ENCODE results near the gene AKR1E2.

Gene AKR1E2

DNA sequence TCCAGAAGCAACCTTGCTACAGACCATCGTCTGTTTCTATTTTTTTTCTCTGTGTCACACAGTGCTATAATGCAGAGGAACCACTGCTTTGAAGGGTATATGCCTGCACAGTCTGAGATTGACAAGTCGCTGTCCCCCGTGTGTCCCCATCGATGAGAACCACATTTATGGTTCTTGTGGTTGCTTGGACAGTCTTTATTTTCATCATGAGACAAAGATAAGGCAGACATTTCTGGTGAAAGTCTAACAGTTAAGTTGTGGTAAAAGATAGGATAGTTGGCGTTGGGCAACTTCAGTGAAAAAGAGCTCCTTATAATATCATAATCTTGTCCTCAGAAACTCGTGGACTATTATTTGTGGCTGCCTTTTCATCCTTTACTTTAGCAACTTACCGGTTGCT is 6.3 kb upstream of the AKR1E2 start:
- no peak overlapping the region for H3K4me3 ChIP-seq (ENCODE audit: low read depth, low read length)
- ChIA-PET POLR2A (no interaction called here), CTCF (interaction anchor here (0.6 to 8.3 kb wide), 7 partner anchors 9 to 614 kb away, joined by 3 to 48 read pairs (median 3); no protein-coding TSS in a partner anchor)
- no peak for DNase-seq (ENCODE audit: low read depth, low spot score)
- TF ChIP-seq, protein P1, sequence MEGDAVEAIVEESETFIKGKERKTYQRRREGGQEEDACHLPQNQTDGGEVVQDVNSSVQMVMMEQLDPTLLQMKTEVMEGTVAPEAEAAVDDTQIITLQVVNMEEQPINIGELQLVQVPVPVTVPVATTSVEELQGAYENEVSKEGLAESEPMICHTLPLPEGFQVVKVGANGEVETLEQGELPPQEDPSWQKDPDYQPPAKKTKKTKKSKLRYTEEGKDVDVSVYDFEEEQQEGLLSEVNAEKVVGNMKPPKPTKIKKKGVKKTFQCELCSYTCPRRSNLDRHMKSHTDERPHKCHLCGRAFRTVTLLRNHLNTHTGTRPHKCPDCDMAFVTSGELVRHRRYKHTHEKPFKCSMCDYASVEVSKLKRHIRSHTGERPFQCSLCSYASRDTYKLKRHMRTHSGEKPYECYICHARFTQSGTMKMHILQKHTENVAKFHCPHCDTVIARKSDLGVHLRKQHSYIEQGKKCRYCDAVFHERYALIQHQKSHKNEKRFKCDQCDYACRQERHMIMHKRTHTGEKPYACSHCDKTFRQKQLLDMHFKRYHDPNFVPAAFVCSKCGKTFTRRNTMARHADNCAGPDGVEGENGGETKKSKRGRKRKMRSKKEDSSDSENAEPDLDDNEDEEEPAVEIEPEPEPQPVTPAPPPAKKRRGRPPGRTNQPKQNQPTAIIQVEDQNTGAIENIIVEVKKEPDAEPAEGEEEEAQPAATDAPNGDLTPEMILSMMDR (IDR thresholded peaks at IDR 0.05; ENCODE audit: insufficient read depth, low read length, missing control alignments): no peak

DNA sequence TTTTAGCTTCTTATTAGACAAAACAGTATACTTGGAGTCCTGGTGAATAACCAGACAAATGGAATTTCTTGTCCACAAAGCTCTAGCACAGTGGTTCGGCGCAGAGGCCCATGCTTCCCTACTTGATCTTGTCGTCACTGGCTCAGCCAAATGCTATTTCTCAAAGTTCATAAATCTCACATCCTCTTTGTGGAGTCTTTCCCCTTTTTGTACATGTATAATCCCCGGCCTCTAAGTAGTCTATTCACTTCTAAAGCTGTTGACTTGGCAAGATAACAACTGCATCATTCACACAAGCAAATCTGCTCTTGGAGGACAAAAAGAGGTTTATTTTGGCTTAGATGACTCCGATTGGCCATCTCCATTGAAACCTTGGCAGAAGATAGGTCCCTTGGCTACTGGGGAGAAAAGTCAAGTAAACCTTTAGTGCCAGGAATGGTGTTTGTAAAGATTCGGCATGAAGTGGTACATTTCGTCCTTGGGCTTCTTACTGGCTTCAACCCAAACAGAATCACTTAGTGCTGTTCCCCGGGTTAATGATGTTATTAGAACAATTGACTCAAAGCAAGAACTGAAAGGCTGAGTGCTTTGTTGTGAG is 5.1 kb upstream of the AKR1E2 start:
- TF ChIP-seq, protein P1 (IDR thresholded peaks at IDR 0.05; ENCODE audit: insufficient read depth, low read length, missing control alignments): no peak
- no peak overlapping the region for H3K4me3 ChIP-seq (ENCODE audit: low read depth, low read length)
- ChIA-PET POLR2A (no interaction called here), CTCF (interaction anchor here (1.0 to 8.3 kb wide), 8 partner anchors 7 to 613 kb away, joined by 3 to 48 read pairs (median 7); partner anchors contain the start of gene AKR1C3)
- DNase-seq (ENCODE audit: low read depth, low spot score): no peak

DNA sequence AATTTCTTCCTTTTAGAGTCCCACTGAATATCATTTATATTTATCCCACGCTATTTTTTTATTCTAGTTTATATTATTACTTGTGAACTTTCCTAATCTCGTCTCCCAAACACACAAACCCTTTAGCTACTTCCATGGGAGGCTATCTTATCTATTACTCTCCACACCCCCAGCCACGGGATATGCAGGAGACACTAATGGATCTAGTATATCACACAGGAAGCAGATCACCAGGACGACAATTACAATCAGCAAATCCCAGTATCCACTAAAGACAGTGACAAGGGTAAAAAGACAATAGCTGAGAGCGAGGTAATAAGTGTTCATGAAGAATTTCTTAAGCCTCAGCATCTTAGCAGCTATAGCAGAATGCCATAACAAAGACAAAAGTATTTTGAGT is 3.8 kb upstream of the AKR1E2 start:
- H3K4me3 ChIP-seq (ENCODE audit: low read depth, low read length): no peak overlapping the region
- ChIA-PET CTCF (interaction anchor here (0.6 to 8.3 kb wide), 7 partner anchors 8 to 612 kb away, joined by 3 to 48 read pairs (median 7); partner anchors contain the start of gene AKR1C3), POLR2A (interaction anchor here (0.6 kb wide), 1 partner anchor 1605 kb away, joined by 3 read pairs; no protein-coding TSS in a partner anchor)
- TF ChIP-seq, protein P1 (IDR thresholded peaks at IDR 0.05; ENCODE audit: insufficient read depth, low read length, missing control alignments): no peak
- no peak for DNase-seq (ENCODE audit: low read depth, low spot score)

DNA sequence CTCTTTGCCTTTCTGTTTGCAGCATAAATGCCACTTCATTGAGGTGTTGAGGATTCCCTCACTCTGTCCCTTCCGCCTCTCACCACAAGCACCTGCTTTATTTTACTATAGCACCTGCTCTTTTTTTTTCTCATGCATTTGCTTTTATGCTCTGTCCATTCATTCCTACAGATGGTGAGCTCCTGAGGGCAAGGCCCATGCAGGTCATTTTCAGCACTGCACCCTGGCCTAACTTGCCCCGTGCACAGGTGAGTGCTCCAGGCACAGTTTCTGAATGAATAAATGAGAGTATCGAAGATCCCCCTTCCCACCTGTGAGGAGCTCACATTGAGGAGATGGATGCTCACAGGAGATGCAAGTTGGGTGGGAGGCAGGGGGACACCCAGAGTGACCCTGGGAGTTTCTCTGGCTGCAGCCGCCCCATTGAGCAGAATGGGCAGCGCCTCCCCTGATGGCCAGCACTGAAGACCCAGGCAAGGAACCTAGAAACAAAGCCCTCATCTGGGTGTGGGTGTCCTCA is 1.2 kb upstream of the AKR1E2 start:
- POLR2A ChIA-PET: no interaction called here
- H3K4me3 ChIP-seq (ENCODE audit: low read depth, low read length): no peak overlapping the region
- CTCF ChIA-PET: interaction anchor here (0.8 to 8.3 kb wide), 8 partner anchors 7 to 609 kb away, joined by 3 to 48 read pairs (median 6); no protein-coding TSS in a partner anchor
- no peak for DNase-seq (ENCODE audit: low read depth, low spot score)
- TF ChIP-seq, protein P1 (IDR thresholded peaks at IDR 0.05; ENCODE audit: insufficient read depth, low read length, missing control alignments): no peak

DNA sequence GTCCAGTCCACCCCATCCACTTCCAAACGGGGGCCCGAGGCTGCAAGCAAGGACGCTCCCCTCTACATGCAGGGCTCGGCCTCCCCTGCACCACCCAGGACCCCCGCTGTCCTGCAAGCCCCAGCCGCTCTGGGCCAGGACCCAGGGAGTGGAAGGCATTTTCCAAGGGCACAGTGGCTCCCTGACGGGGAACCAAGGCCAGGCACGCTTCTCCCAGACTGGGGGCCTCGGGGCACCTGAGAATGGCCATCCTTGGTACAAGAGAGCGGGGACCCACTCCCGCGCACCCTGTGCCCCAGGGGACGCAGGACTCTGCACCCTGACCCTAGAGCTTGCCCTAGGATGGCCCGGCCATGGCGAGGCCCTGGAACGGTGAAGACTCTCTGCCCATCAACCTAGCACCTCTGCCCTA is 545 bp upstream of the AKR1E2 start:
- CTCF ChIA-PET: interaction anchor here (1.3 to 2.8 kb wide), 3 partner anchors 8 to 608 kb away, joined by 4 to 20 read pairs (median 7); no protein-coding TSS in a partner anchor
- POLR2A ChIA-PET: no interaction called here
- no peak for DNase-seq (ENCODE audit: low read depth, low spot score)
- peak overlapping the region; percentile 59 for H3K4me3 ChIP-seq (ENCODE audit: low read depth, low read length)
- TF ChIP-seq, protein P1 (IDR thresholded peaks at IDR 0.05; ENCODE audit: insufficient read depth, low read length, missing control alignments): no peak

DNA sequence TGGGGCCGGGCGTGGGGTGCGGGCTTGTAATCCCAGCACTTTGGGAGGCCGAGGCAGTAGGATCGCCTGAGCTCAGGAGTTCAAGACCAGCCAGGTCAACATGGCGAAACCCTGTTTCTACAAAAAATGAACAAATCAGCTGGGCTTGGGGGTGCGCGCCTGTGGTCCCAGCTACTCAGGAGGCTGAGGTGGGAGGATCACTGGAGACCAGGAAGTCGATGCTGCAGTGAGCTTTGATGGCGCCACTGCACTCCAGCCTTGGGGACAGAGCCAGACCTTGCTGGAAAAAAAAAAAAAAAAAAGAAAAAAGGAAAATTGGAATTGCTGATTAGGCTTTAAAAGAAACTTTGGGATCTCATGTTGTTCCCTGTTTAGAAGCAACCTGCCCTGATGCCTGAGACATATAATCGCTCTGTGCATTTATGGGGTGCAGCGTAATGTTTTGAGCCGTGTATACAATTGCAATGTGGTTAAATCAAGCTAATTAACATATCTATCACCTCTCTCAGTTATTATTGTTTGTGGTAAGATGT is 851 bp downstream of the AKR1E2 start:
- TF ChIP-seq, protein P1 (IDR thresholded peaks at IDR 0.05; ENCODE audit: insufficient read depth, low read length, missing control alignments): no peak
- POLR2A ChIA-PET: no interaction called here

More for the DNA sequence above, 851 bp downstream of the AKR1E2 start:
- no peak for DNase-seq (ENCODE audit: low read depth, low spot score)
- H3K4me3 ChIP-seq (ENCODE audit: low read depth, low read length): peak overlapping the region; percentile 59
- CTCF ChIA-PET: interaction anchor here (0.8 to 8.2 kb wide), 4 partner anchors 8 to 23 kb away, joined by 3 to 68 read pairs (median 12); no protein-coding TSS in a partner anchor
